CD4-positive, alpha-beta T cell treated with Interleukin-15 for 1 hour (primary cell): Measurements from ENCODE around the gene KCNK1.

ENCODE experiments used
- DNase-seq: peaks from one replicate; pipeline ENCODE4 v3.0.0-alpha.2; 2020

The KCNK1 gene

GRCh38 chr1:233613252-233614172 lies at the start of gene KCNK1:
TSS of gene KCNK1 (plus strand) at chr1:233614106. CDS start at chr1:233614172, 66 bp downstream.
- no peak for DNase-seq

- no peak for DNase-seq
Observed at GRCh38 chr1:233565313-233565712, 48.6 kb upstream of the KCNK1 start.

- DNase-seq = no peak
Observed at GRCh38 chr1:233566886-233567285, 47.0 kb upstream of the KCNK1 start.

GRCh38 chr1:233569636-233570035 lies 44.3 kb upstream of the KCNK1 start:
- no peak for DNase-seq

GRCh38 chr1:233570216-233570615 lies 43.7 kb upstream of the KCNK1 start:
- DNase-seq = no peak

- DNase-seq = no peak
Observed at GRCh38 chr1:233570706-233571105, 43.2 kb upstream of the KCNK1 start.

- DNase-seq = no peak
Observed at GRCh38 chr1:233572896-233573295, 41.0 kb upstream of the KCNK1 start.

- no peak for DNase-seq
Observed at GRCh38 chr1:233575450-233575849, 38.5 kb upstream of the KCNK1 start.

GRCh38 chr1:233582439-233582838 lies 31.5 kb upstream of the KCNK1 start:
- DNase-seq = no peak

- DNase-seq = no peak
Observed at GRCh38 chr1:233584376-233584775, 29.5 kb upstream of the KCNK1 start.

GRCh38 chr1:233584931-233585330 lies 29.0 kb upstream of the KCNK1 start:
- DNase-seq = no peak

- no peak for DNase-seq
Observed at GRCh38 chr1:233586301-233586700, 27.6 kb upstream of the KCNK1 start.

GRCh38 chr1:233587196-233587595 lies 26.7 kb upstream of the KCNK1 start:
- no peak for DNase-seq

- no peak for DNase-seq
Observed at GRCh38 chr1:233587958-233588799, 25.7 kb upstream of the KCNK1 start.

GRCh38 chr1:233597489-233597901 lies 16.4 kb upstream of the KCNK1 start:
- no peak for DNase-seq

GRCh38 chr1:233598891-233599541 lies 14.9 kb upstream of the KCNK1 start:
- DNase-seq = no peak

GRCh38 chr1:233599542-233600073 lies 14.3 kb upstream of the KCNK1 start:
- no peak for DNase-seq

GRCh38 chr1:233600488-233600887 lies 13.4 kb upstream of the KCNK1 start:
- DNase-seq = no peak

GRCh38 chr1:233603478-233603877 lies 10.4 kb upstream of the KCNK1 start:
- DNase-seq = no peak

GRCh38 chr1:233605205-233605604 lies 8.7 kb upstream of the KCNK1 start:
- DNase-seq = no peak

GRCh38 chr1:233606813-233607212 lies 7.1 kb upstream of the KCNK1 start:
- DNase-seq = no peak

- DNase-seq = no peak
Observed at GRCh38 chr1:233607252-233608119, 6.4 kb upstream of the KCNK1 start.
